HepG2 (cell line): ENCODE measurements around the gene TBC1D14. TPM values are rescaled to one million over a fixed set of nuclear protein-coding genes. Genes with fewer than 3 reads are reported as not detected.

Source experiments
- ATAD3A ChIP-seq: sonication (generic); formaldehyde crosslinking; IDR thresholded peaks from 2 replicates; pipeline ENCODE4 v1.4.0; 2020; ENCODE audit warnings: missing genetic modification reagents
- CEBPG ChIP-seq: IDR thresholded peaks from 2 replicates; pipeline ENCODE4 v1.6.1; 2016
- TAF15 ChIP-seq: fragments of 200-400 bp; formaldehyde crosslinking; IDR thresholded peaks from one replicate; pipeline ENCODE4 v1.6.1; 2018; ENCODE audit warnings: mild to moderate bottlenecking, low read depth, low read length; ENCODE audit not compliant: poor library complexity, severe bottlenecking
- TBX2 ChIP-seq: sonication (generic); formaldehyde crosslinking; IDR thresholded peaks from 2 replicates; pipeline ENCODE4 v1.5.0; 2020; ENCODE audit warnings: missing genetic modification reagents, mild to moderate bottlenecking, borderline replicate concordance
- polyA plus RNA-seq, 8 experiments: library from polyadenylated mRNA; depleted of rRNA in 3 of 8; stranded (reverse) in 7 of 8; unstranded in 1 of 8; fragments of >200 nt; fragmentation: Illumina TruSeq in 4 of 8; extraction: Trizol in 4 of 8; gene quantifications; 2 replicates each; pipeline versions ENCODE4 v1.2.1 to v1.2.3, GENCODE V29; 2011 to 2016; ENCODE audit warnings: low read depth in 4 of 8, missing spikeins in 1 of 8, mixed read lengths in 1 of 8; ENCODE audit not compliant: insufficient read depth in 1 of 8
- total RNA-seq, 5 experiments: library from RNA; depleted of rRNA; stranded (reverse); fragments of >200 nt; fragmentation: Illumina TruSeq; extraction: Trizol; gene quantifications; 2 replicates each; pipeline ENCODE4 v1.2.3, GENCODE V29; 2016; ENCODE audit warnings: low read depth in 1 of 5
- TF ChIP-seq, protein P1 (sequence below): sonication (generic); formaldehyde crosslinking; IDR thresholded peaks from 2 replicates; pipeline ENCODE4 v1.4.0; 2020; ENCODE audit warnings: missing genetic modification reagents
- TF ChIP-seq, protein P2 (sequence below): sonication (generic); formaldehyde crosslinking; IDR thresholded peaks from 2 replicates; pipeline ENCODE4 v1.5.1; 2020; ENCODE audit warnings: mild to moderate bottlenecking, missing genetic modification reagents, borderline replicate concordance

Gene TBC1D14
- total and polyA plus RNA-seq, 2 of the 13 experiments (the other 11 are each of a cell fraction or from before 2014, with no cell fraction given): 29.5 to 46.5 TPM

DNA sequence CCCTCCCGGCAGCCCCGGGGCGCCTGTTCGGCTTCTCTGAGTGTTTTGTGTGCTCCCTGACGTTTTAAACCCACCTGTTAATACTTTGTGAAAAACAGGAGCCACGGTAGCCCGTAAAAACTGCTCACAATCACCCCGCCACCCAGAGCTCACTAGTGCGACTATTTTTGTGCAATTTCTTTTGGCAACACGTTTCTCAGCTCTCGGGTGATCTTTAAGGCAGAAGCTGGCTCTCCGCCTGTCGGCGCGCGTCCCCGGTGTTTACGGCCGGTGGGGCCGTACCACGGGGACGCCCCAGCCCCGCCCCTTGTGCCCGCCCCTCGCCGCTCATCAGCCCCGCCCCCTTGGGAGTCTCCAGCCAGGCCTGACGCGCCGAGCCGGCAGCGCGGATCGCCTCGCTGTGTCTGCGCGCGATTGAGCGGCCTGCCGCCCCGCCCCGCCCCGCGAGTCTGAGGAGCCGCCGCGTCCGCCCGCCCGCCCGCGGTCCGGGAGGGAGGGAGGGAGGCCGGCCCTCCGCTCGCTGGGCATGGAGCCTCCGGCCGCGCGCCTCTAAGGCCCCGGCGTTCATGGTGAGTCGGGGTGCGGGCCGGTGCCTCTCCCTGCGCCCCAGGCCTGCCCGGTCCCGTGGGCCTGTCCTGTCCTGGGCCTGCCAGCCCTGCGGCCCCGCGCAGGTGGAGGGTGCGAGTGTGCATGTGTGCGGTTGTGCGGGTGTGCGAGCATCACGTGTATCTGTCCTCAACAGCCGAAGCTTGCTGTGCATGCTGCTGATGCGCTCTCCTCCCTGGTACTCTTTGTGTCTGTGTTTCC, 77.4 kb downstream of the TBC1D14 start (continued):
- TF ChIP-seq, protein P1, sequence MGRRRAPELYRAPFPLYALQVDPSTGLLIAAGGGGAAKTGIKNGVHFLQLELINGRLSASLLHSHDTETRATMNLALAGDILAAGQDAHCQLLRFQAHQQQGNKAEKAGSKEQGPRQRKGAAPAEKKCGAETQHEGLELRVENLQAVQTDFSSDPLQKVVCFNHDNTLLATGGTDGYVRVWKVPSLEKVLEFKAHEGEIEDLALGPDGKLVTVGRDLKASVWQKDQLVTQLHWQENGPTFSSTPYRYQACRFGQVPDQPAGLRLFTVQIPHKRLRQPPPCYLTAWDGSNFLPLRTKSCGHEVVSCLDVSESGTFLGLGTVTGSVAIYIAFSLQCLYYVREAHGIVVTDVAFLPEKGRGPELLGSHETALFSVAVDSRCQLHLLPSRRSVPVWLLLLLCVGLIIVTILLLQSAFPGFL (CRISPR knock-in tag): no peak
- TF ChIP-seq CEBPG (CRISPR knock-in tag): no peak
- TF ChIP-seq, protein P2, sequence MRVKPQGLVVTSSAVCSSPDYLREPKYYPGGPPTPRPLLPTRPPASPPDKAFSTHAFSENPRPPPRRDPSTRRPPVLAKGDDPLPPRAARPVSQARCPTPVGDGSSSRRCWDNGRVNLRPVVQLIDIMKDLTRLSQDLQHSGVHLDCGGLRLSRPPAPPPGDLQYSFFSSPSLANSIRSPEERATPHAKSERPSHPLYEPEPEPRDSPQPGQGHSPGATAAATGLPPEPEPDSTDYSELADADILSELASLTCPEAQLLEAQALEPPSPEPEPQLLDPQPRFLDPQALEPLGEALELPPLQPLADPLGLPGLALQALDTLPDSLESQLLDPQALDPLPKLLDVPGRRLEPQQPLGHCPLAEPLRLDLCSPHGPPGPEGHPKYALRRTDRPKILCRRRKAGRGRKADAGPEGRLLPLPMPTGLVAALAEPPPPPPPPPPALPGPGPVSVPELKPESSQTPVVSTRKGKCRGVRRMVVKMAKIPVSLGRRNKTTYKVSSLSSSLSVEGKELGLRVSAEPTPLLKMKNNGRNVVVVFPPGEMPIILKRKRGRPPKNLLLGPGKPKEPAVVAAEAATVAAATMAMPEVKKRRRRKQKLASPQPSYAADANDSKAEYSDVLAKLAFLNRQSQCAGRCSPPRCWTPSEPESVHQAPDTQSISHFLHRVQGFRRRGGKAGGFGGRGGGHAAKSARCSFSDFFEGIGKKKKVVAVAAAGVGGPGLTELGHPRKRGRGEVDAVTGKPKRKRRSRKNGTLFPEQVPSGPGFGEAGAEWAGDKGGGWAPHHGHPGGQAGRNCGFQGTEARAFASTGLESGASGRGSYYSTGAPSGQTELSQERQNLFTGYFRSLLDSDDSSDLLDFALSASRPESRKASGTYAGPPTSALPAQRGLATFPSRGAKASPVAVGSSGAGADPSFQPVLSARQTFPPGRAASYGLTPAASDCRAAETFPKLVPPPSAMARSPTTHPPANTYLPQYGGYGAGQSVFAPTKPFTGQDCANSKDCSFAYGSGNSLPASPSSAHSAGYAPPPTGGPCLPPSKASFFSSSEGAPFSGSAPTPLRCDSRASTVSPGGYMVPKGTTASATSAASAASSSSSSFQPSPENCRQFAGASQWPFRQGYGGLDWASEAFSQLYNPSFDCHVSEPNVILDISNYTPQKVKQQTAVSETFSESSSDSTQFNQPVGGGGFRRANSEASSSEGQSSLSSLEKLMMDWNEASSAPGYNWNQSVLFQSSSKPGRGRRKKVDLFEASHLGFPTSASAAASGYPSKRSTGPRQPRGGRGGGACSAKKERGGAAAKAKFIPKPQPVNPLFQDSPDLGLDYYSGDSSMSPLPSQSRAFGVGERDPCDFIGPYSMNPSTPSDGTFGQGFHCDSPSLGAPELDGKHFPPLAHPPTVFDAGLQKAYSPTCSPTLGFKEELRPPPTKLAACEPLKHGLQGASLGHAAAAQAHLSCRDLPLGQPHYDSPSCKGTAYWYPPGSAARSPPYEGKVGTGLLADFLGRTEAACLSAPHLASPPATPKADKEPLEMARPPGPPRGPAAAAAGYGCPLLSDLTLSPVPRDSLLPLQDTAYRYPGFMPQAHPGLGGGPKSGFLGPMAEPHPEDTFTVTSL (CRISPR knock-in tag): no peak; the same call in 1 of the 2 replicates
- no peak for TF ChIP-seq TAF15
- TF ChIP-seq ATAD3A (CRISPR knock-in tag): no peak
- no peak for TF ChIP-seq TBX2 (CRISPR knock-in tag)
- TF ChIP-seq, all 625 proteins: peak for 160
